Colon (tissue), 2 donors: ENCODE results near the gene DPM1.

Experiments
- FAIRE-seq: peaks from 2 replicates; lab custom pipeline; 2012; peaks lifted over from hg19 to GRCh38; lab: Jason Lieb, UNC
- donor health status: control.
- donor health status: control.

Gene DPM1

GRCh38 chr20:50957798-50958614 lies at the start of gene DPM1:
Gene DPM1, minus strand, starts transcription at chr20:50958532. Its CDS starts 9 bp downstream, at chr20:50958523.
- no peak for FAIRE-seq

DNA sequence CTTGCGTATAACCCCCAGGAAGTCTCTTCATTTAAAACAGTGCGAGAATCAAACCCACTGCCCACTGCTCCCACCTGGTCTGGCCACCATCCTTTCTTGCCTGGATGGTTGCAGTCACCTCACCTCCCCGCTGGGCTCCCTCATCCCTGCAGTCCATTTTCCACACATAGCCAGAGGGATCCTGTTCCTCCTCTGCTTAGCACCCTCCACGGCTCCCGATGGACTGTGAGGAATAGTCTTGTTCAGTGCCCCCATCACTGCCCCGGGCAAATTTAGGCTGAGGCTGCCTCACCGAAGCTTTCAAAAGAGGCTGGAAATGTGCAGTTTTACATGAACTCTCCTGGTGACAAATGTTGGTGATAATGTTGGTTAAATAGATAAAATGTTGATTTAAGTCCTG lies 46.9 kb upstream of the DPM1 start:
- FAIRE-seq = no peak

DNA sequence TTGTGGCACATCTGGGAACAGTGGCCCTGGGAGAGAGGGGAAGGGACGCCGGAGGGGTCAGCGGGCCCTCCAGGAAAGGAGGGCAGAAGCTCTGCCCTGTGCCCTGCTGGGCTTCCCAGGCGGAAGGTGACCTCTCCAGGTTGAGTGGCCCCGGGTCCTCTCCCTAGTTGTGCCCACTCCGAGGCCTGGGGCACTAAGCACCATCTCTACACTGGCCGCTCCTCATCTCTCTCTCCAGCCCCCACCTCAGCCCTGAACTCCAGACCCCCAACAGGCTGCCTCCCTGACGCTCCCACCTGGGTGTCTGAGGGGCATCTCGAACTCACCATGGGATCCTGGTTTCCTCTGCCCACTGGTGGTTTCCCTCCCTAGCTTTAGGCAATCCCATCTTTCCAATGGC lies 46.4 kb upstream of the DPM1 start:
- FAIRE-seq = no peak

DNA sequence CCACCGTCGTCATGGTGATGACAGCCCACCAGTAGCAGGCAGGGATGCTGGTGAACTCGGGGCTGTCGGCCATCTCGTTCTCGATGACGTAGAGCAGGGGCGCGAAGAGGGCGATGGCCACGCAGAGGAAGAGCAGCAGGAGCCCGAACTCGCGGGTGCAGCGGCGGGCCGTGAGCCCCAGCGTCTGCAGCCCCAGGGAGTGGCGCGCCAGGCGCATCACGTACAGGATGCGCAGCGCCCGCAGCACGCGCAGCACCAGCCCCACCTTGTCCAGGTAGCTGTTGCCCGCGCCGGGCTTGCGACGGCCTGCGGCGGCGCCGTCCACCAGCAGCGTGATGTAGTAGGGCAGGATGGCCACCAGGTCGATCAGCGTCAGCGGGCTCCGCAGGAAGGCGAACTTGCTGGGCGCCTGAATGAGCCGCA lies 46.0 kb upstream of the DPM1 start:
- FAIRE-seq = no peak

GRCh38 chr20:51003753-51004152 lies 45.4 kb upstream of the DPM1 start:
- no peak for FAIRE-seq

DNA sequence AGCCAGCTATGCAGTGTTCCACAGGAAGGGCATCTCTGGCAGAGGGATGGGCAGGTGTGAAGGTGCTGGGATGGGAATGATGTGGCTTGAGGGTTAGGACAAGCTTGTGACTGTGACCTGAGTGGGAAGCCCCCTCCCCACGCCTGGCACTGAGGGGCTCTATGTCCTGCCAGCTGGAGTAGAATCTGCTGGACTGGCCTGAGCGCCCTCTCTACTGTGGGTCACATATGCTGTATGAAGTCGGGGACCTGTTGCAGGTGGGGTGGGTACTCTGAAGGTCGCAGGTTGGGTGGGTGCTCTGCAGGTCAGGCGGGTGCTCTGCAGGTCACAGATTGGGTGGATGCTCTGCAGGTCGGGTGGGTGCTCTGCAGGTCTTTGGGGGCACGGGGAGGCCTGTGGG lies 44.3 kb upstream of the DPM1 start:
- no peak for FAIRE-seq

DNA sequence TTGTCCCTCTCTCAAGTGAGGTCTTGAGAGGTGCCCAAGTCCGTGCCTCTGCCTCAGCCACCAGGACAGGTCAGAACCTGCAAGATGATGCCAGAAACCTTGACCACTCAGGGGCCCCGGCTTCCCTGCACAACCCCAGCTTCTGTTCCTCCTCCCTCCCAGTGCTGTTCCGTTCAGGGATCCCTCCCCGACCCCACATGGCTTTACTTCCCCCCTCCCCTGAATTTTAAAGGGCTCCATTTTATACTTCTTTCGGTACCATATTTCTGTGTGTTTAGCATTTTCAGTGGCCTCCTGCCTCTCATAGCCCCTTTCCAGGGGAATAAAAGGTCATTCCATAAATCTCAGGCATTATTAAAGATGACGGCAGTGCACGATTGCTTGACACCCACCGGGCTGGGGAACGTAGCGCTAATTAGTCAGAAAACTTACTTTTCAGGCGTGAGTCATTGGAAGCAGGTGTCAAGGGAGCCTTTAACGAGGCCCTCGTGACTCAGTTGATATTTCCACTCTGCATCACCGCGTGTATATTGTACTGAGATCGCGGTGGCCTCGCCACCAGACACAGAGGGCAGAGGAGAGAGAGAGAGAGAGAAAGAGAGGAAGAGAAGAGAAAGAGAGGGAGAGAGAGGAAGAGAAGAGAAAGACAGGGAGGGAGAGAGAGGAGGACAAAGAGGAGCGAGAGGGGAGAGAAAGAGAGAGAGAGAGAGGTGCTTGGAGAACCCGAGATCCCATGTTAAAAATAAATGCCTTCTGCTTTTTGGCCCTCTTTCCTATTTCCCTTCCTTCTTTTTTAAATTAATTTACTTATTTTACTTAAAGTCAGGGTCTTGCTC lies 43.3 kb upstream of the DPM1 start:
- no peak for FAIRE-seq

DNA sequence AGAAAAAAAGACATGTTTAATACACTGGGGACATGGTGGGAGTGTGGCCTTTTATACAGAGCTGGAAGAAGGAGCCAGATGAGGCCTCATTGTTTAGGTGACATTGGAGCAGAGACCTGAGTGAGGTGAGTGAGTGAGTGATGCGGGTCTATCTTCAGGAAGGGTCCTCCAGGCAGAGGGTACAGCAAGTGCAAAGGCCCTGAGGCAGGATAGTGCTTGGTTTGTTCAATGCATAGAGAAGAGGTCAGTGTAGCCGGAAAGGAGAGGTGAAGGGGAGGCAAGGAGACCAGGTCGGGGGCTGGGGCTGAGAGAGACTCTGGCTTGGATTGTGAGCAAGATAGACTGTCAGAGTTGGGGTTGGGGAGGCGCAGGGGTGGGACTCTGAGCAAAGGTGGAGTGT lies 41.0 kb upstream of the DPM1 start:
- FAIRE-seq = no peak

DNA sequence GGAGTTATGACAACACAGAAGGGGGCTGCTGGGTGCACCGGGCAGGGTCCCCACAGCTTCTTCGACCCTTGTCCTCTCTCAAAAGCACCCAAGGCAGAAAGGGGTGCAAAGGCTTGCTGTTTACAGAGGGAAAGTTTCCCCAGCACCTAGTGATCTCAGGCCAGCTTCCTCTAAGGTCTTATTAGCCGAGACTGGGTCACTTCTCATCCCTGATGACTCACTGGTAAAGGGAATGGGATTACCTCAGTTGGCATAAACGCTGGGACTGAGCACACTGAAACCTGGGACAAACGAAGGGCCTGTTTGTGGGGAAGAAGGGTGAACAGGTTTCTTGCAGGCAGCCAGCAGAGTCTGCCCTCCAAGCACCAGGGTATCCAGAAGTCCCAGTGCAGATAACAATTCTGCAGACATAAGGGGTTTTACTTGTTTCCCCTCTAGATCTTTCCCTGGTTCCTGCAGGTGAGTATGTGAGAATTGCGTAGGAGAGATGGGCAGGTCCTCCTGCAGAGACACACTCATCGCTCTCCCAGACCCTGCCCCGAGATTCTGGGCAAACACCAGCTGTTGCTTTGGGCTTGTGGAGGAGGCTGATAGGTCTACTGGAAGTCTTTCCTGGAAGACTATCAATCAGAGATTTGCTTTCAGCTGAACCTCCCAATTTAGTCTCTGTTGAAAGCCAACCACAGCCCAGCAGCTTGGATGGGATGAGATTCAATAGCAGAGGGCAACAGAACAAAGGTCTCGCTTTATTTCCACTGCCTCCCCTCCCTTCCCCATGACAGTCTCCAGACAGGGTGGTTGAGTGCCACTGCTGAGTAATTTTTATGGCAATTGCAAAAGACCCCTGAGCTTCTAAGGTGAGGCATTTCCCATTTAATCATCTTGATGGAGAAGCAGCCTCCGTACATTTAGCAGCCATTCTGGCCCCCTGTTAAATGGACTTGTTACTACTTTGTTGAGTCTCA lies 38.9 kb upstream of the DPM1 start:
- FAIRE-seq = no peak

DNA sequence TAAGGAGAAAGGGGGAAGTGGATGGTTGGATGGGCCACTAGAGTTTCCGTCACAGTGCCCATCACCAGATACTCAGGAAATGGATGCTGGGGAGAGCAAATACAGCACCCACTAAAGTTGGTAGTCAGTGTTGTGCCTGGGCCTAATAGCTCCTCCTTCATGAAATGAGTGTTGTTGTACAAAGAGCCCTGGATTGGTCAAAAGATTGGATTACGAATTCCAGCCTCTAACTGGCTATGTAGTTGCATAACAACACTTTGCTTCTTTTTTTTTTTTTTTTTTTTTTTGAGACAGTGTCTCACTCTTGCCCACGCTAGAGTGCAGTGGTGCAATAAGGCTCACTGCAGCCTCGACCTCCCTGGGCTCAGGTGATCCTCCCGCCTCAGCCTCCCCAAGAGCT lies 37.2 kb upstream of the DPM1 start:
- FAIRE-seq = no peak

DNA sequence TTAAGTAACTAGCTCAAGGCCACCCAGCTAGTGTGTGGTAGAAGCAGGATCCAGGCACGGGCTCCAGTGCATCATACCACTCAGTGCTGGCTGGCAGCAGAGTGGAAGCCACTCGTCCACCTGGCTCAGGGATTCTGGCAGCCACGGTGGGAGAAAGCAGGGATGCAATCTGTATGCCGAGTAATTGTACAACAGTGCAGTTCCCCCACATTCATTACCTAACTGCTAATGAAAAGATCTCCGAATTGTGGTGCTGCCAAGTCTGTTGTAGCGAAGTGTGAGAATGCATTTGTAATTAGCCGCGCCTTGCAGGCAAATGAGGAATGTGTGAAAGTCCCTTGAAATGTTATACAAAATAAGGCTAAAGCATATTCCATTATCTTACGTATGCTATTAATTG lies 35.5 kb upstream of the DPM1 start:
- no peak for FAIRE-seq

GRCh38 chr20:50992733-50993457 lies 34.6 kb upstream of the DPM1 start:
- no peak for FAIRE-seq

GRCh38 chr20:50992336-50992732 lies 34.0 kb upstream of the DPM1 start:
- FAIRE-seq = no peak

DNA sequence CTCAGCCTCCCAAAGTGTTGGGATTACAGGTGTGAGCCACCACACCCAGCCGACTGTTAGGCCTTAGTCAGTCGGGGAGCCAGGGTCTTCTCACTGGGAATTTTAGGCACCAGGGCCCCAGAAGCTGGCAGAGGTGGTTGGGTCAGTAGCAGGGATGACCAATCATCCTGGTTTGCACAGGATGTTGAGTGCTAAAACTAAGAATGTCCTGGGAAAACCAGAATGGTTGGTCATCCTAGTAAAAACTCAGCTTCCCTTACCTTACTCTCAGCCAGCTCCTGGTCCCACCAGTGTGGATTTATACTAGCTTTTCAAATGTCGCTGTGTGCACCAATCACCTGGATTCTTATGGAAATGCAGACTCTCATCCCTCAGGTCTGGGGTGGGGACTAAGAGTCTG lies 32.7 kb upstream of the DPM1 start:
- FAIRE-seq = no peak

DNA sequence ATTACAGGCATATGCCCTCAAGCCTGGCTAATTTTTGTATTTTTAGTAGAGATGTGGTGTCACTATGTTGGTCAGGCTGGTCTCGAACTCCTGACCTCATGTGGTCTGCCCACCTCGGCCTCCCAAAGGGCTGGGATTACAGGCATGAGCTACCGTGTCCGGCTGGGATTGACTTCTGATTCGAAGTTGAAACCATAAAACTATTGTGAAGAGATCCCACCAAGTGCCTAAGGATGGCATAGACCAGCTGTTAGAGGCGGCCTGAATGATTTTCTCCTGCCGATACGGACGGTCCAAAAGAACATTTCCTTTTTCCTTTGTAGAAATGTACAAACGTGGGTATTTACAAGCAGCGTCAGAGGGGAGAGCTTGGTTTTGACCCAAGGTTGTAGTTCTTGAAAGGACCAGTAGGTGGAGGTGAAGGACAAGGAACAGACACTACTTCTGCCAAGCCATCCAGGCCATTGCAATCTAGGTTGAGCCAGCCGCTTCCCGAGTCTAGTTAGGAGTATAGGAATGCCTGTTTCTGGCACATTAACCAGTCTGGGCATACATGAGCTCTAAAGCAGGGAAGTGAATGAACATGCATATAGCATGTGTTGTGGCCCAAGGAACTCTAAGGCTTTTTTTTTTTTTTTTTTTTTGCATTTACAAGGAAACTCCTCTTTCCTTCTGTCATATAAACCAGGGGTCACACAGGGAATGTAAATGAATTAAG lies 29.3 kb upstream of the DPM1 start:
- FAIRE-seq = no peak

- no peak for FAIRE-seq
These were observed 25.0 kb upstream of the DPM1 start for GRCh38 chr20:50983321-50983720.

DNA sequence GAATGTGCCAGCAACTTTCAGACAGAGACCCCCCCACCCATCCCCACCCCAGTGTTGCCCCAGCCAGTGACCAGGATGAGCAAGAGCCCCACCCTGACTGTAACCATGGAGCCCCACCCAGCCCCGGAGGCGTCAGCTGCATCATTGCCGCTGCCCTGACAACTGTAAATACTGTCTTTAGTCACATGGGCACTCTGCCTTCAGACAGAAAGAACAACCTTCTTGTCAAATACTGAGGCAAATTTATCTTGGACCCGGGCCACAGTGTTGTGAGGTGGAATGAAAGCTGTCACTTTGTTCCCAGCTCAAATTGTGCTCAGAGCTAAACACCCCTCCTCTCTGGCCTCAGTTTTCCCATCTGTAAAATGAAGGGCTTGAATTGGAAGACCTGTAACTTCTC lies 24.0 kb upstream of the DPM1 start:
- no peak for FAIRE-seq

- no peak for FAIRE-seq
These were observed 23.3 kb upstream of the DPM1 start for GRCh38 chr20:50981714-50982048.

GRCh38 chr20:50980851-50981713 lies 22.8 kb upstream of the DPM1 start:
- FAIRE-seq = no peak

GRCh38 chr20:50980071-50980681 lies 21.8 kb upstream of the DPM1 start:
- FAIRE-seq = no peak
